Mesothelial cell of epicardium (in vitro differentiated cells): Measurements from ENCODE around the gene CDH4. TPM values are rescaled to one million over a fixed set of nuclear protein-coding genes. Genes with fewer than 3 reads are reported as not detected.
A peak's percentile ranks its signal among the peaks of the same experiment; 100 is the strongest.

Source experiments
- DNase-seq, 2 experiments: peaks; one replicate each; pipeline ENCODE4 v3.0.0; 2021; ENCODE audit warnings: low spot score in 2 of 2; ENCODE audit not compliant: unreplicated experiment in 2 of 2
- H3K27ac Mint-ChIP-seq: 2 replicates; pipeline ENCODE4 v1.8.0; 2021; ENCODE audit warnings: mixed read lengths
- H3K27me3 Mint-ChIP-seq: 2 replicates; pipeline ENCODE4 v1.8.0; 2021; ENCODE audit warnings: low read depth, mixed read lengths
- H3K36me3 Mint-ChIP-seq: 2 replicates; pipeline ENCODE4 v1.8.0; 2021; ENCODE audit warnings: mixed read lengths
- H3K4me1 Mint-ChIP-seq: 2 replicates; pipeline ENCODE4 v1.8.0; 2021; ENCODE audit warnings: mixed read lengths
- H3K4me3 Mint-ChIP-seq: 2 replicates; pipeline ENCODE4 v1.8.0; 2021; ENCODE audit warnings: mild to moderate bottlenecking, moderate library complexity, mixed read lengths
- H3K9me3 Mint-ChIP-seq: 2 replicates; pipeline ENCODE4 v1.8.0; 2021; ENCODE audit warnings: mixed read lengths
- total RNA-seq: library from RNA; stranded (reverse); gene quantifications from 3 replicates; pipeline ENCODE4 v1.2.1, GENCODE V29; 2021
- TF ChIP-seq, protein P1 (sequence below): fragments of 200-600 bp; sonication (generic); IDR thresholded peaks from one replicate; pipeline ENCODE4 v1.5.0; 2021; ENCODE audit warnings: antibody characterized with exemption; ENCODE audit not compliant: unreplicated experiment

Gene CDH4
- total RNA-seq, 1 donor from 2014 or later = 1.1 TPM

DNA sequence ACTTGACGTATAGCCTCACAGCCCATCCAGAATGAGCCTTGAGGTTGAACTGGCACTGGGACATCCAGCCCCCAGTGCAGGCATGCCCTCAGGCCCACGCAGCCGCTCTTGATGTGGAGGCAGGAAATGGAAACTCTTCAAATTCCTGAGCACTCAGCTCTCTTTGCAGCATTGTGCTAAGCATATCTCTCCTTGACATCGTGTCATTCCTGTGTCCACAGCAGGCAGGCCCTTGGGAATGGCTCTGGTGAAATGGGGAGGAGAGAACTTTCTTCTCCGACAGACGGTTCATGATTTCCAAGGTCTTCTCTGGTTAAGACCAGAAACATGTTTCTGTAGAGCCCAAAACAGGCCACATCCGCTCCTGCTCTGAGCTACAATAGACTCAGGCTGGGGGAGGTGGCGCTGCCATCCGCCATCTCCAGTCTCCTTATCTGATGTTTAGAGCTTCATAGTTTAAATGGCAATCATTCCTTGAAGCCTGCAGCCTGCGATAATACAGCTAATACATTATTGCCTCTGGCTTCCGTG, 248.8 kb downstream of the CDH4 start:
- peak overlapping the region; percentile 1 for H3K4me3 Mint-ChIP-seq
- DNase-seq = peak; percentile 40 to 73
- H3K4me1 Mint-ChIP-seq = peaks cover 30% of the 10 kb centered on the region
- H3K27ac Mint-ChIP-seq = peak overlapping the region; percentile 95
- peaks cover 1% of the 10 kb centered on the region for H3K27me3 Mint-ChIP-seq
- no peaks in the 10 kb centered on the region for H3K36me3 Mint-ChIP-seq
- TF ChIP-seq, protein P1, sequence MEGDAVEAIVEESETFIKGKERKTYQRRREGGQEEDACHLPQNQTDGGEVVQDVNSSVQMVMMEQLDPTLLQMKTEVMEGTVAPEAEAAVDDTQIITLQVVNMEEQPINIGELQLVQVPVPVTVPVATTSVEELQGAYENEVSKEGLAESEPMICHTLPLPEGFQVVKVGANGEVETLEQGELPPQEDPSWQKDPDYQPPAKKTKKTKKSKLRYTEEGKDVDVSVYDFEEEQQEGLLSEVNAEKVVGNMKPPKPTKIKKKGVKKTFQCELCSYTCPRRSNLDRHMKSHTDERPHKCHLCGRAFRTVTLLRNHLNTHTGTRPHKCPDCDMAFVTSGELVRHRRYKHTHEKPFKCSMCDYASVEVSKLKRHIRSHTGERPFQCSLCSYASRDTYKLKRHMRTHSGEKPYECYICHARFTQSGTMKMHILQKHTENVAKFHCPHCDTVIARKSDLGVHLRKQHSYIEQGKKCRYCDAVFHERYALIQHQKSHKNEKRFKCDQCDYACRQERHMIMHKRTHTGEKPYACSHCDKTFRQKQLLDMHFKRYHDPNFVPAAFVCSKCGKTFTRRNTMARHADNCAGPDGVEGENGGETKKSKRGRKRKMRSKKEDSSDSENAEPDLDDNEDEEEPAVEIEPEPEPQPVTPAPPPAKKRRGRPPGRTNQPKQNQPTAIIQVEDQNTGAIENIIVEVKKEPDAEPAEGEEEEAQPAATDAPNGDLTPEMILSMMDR = no peak
- no peaks in the 10 kb centered on the region for H3K9me3 Mint-ChIP-seq

DNA sequence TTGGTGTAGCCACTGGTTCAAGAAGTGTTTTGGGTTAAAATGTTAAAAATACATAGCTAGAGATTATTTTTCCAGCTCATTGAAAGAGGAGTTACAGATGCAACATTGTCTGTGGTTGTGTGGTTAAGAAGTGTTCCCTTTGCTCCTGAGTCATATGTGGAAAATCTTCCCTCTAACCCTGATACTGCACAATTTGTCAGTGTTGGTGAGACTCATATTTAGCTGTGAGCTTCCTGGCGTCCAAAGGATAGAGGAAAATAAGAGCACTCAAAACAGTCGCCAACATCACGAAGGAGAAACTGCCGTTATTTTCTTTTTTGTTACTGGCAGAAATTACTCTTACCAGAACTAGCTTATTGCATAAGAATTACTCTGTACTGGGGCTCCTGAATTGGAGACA, 250.4 kb downstream of the CDH4 start:
- no peak overlapping the region for H3K27ac Mint-ChIP-seq
- DNase-seq = no peak
- H3K4me1 Mint-ChIP-seq = peaks cover 30% of the 10 kb centered on the region
- no peaks in the 10 kb centered on the region for H3K9me3 Mint-ChIP-seq
- no peaks in the 10 kb centered on the region for H3K27me3 Mint-ChIP-seq
- H3K36me3 Mint-ChIP-seq = no peaks in the 10 kb centered on the region
- TF ChIP-seq, protein P1 = no peak
- H3K4me3 Mint-ChIP-seq = no peak overlapping the region

DNA sequence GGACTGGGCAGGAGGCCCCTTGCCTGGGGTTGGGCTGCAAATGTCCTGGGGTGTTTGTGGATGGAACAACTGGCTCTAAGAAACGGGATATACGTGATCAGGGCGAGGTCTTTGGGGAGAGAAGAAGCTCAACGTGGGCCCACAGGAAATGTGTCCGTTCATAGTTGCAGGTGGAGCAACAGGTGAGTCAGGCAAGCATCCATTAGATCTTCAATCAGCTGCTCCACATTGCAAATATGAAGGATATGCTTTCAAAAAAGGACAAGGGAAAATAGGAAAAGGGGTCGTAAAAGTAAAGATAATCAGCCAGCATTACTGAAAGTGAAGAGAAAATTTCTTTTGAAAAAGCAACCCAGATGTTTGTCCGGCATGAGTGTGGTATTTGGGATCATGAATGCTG, 251.0 kb downstream of the CDH4 start:
- no peak for DNase-seq

DNA sequence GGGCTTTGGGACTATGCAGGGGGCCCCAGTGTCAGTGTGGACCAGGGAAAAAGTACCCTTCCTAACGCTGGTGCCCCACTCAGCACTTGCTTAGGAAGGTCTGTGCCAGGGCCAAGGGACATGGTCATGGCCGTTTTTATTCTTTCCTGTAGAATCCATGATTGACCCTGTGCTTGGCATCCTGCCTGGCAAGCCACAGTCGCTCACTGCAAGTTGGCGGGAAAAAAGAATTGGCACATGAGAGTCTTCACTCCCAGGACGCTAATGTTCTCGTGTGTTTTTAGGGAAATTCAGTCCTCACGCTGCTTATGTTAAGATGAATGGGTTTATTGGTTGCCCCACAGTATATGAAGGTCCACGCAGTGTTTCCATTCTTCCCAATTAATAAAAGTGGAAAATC, 253.4 kb downstream of the CDH4 start:
- TF ChIP-seq, protein P1 = no peak
- Mint-ChIP-seq H3K4me3 (no peak overlapping the region), H3K4me1 (peaks cover 17% of the 10 kb centered on the region), H3K27me3 (peaks cover 1% of the 10 kb centered on the region), H3K36me3 (no peaks in the 10 kb centered on the region), H3K9me3 (no peaks in the 10 kb centered on the region), H3K27ac (no peak overlapping the region)
- DNase-seq = no peak

More for the DNA sequence above, 251.0 kb downstream of the CDH4 start:
- no peak overlapping the region for H3K27ac Mint-ChIP-seq
- H3K36me3 Mint-ChIP-seq = no peaks in the 10 kb centered on the region
- no peaks in the 10 kb centered on the region for H3K9me3 Mint-ChIP-seq
- H3K4me3 Mint-ChIP-seq = no peak overlapping the region
- TF ChIP-seq, protein P1 = no peak
- H3K27me3 Mint-ChIP-seq = no peaks in the 10 kb centered on the region
- peaks cover 30% of the 10 kb centered on the region for H3K4me1 Mint-ChIP-seq

DNA sequence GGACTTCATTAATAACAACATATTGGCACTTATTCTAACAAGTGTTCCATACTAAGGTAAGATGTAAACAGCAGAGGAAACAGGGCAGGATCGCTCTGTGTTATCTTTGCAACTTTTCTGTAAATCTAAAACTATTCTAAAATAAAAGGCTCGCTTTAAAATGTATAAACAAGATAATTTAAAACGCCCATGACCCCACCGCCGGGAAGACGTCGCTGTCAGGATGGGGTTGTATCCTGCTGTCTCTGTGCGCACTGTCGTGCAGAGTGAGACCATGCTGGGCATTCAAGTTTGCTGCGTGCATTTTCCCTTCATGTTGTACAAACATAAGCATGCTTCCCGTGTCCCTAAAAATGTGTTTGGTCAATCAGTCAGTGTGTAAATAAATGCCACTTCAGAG, 255.7 kb downstream of the CDH4 start:
- no peaks in the 10 kb centered on the region for H3K4me1 Mint-ChIP-seq
- H3K4me3 Mint-ChIP-seq = no peak overlapping the region

More for the DNA sequence above, 255.7 kb downstream of the CDH4 start:
- DNase-seq = no peak
- Mint-ChIP-seq H3K27me3 (peaks cover 1% of the 10 kb centered on the region), H3K9me3 (no peaks in the 10 kb centered on the region), H3K27ac (no peak overlapping the region), H3K36me3 (no peaks in the 10 kb centered on the region)
- TF ChIP-seq, protein P1 = no peak
